ENCODE results near the gene DGKB. TPM values are rescaled to one million over a fixed set of nuclear protein-coding genes. Genes with fewer than 3 reads are reported as not detected.
A peak's percentile ranks its signal among the peaks of the same experiment; 100 is the strongest.

DGKB gene
- total and polyA plus RNA-seq, 2 experiments from 2014 or later, result 0.28 to 1.7 TPM

DNA sequence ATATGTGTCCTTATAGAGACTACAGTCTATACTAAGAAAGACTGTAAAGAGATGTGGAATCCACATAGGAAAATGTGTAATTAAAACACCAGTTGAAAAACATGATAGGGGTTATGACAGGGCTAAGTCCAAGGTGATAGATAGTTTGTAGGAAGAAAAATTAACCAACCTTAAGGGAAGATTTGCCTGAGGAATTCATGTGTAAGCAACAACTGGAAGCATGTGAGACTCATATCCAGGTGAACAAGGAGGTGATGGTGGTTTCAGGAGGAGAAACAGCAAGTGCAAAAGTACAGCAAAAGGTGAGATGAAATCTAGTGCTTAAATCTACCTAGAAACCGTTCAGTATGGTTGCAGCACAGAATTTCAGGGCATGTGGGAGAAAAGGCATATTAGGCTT, 696.4 kb downstream of the DGKB start:
- Histone ChIP-seq H3K27me3 (no peaks in the 10 kb centered on the region), H4K20me1 (ENCODE audit: insufficient read depth, poor library complexity, severe bottlenecking) (no peaks in the 10 kb centered on the region), H2AFZ (no peak overlapping the region), H3K9me2 (replicated peaks; ENCODE audit: insufficient read depth) (no peaks in the 10 kb centered on the region), H3K4me1 (ENCODE audit: insufficient read depth) (peaks cover 10% of the 10 kb centered on the region), H3K4me3 (no peak overlapping the region), H3K36me3 (replicated peaks; ENCODE audit: insufficient read depth, low read depth) (no peaks in the 10 kb centered on the region), H3K4me2 (peak overlapping the region; percentile 19), H3K79me2 (no peaks in the 10 kb centered on the region), H3K27ac (peak overlapping the region; percentile 18), H3K9me3 (ENCODE audit: low read depth) (no peaks in the 10 kb centered on the region)
- no peak for TF ChIP-seq EZH2phosphoT487 (IDR thresholded peaks at IDR 0.05; ENCODE audit: low read depth, severe bottlenecking, unreplicated experiment)
- no peak for TF ChIP-seq EZH2 (IDR thresholded peaks at IDR 0.05; ENCODE audit: borderline replicate concordance)
- TF ChIP-seq, protein P1, sequence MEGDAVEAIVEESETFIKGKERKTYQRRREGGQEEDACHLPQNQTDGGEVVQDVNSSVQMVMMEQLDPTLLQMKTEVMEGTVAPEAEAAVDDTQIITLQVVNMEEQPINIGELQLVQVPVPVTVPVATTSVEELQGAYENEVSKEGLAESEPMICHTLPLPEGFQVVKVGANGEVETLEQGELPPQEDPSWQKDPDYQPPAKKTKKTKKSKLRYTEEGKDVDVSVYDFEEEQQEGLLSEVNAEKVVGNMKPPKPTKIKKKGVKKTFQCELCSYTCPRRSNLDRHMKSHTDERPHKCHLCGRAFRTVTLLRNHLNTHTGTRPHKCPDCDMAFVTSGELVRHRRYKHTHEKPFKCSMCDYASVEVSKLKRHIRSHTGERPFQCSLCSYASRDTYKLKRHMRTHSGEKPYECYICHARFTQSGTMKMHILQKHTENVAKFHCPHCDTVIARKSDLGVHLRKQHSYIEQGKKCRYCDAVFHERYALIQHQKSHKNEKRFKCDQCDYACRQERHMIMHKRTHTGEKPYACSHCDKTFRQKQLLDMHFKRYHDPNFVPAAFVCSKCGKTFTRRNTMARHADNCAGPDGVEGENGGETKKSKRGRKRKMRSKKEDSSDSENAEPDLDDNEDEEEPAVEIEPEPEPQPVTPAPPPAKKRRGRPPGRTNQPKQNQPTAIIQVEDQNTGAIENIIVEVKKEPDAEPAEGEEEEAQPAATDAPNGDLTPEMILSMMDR (IDR thresholded peaks at IDR 0.05; ENCODE audit: poor library complexity), result no peak
- WGBS (ENCODE audit: low lambda C conversion rate, missing lambda C conversion rate), result 85% methylated on average over 1 of the region's 1 CpG
- peak; percentile 5 for DNase-seq (ENCODE audit: low spot score)

DNA sequence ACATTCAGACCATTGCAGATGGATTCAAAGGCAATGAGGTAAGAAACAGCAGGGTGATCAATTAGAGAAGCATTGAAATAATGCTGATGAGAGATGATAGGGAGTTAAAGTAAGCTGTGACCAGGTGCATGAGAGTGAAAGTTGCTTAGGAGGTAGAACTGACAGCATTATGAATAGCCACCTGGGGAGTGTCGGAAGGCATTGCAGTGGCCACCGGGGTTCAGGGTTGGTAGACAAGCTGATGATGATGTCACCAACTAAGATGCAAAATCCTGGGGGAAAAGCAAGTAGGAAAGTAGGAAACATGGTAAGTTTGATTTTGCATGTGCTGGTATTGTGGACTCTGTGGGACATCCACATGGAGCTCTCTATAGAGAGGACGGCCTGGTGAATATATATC, 701.2 kb downstream of the DGKB start:
- 85% methylated on average over 3 of the region's 3 CpGs for WGBS (ENCODE audit: low lambda C conversion rate, missing lambda C conversion rate)

DNA sequence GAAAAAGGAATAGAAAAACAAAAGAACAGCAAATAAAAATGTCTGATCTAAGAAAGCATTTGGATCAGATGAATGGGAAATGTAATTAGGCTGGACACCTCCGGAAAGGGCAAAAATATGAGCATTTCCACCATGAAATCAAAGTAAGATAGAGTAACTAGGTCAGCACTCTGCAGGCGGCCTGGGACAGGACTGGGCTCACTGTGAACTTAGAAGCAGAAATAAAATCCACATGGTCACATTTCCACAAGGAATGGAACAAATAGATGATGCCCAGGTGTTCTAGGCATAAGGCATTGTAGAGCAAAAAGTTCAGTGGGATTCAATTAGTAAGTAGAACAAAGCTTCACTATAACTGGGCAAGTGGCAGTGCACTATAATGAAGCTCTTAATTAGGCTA, 703.2 kb downstream of the DGKB start:
- Histone ChIP-seq H3K36me3 (replicated peaks; ENCODE audit: insufficient read depth, low read depth) (no peaks in the 10 kb centered on the region), H3K4me3 (no peak overlapping the region), H3K79me2 (no peaks in the 10 kb centered on the region), H3K4me2 (no peak overlapping the region), H3K9me3 (ENCODE audit: low read depth) (no peaks in the 10 kb centered on the region), H3K27ac (no peak overlapping the region), H3K4me1 (ENCODE audit: insufficient read depth) (no peaks in the 10 kb centered on the region), H4K20me1 (ENCODE audit: insufficient read depth, poor library complexity, severe bottlenecking) (no peaks in the 10 kb centered on the region), H3K9me2 (replicated peaks; ENCODE audit: insufficient read depth) (no peaks in the 10 kb centered on the region), H3K27me3 (no peaks in the 10 kb centered on the region), H2AFZ (no peak overlapping the region)
- no peak for DNase-seq (ENCODE audit: low spot score)
- 95% methylated on average over 2 of the region's 2 CpGs for WGBS (ENCODE audit: low lambda C conversion rate, missing lambda C conversion rate)
- TF ChIP-seq, protein P1 (IDR thresholded peaks at IDR 0.05; ENCODE audit: poor library complexity), result no peak
- no peak for TF ChIP-seq EZH2phosphoT487 (IDR thresholded peaks at IDR 0.05; ENCODE audit: low read depth, severe bottlenecking, unreplicated experiment)
- no peak for TF ChIP-seq EZH2 (IDR thresholded peaks at IDR 0.05; ENCODE audit: borderline replicate concordance)

More for the DNA sequence above, 701.2 kb downstream of the DGKB start:
- no peak for DNase-seq (ENCODE audit: low spot score)
- TF ChIP-seq EZH2phosphoT487 (IDR thresholded peaks at IDR 0.05; ENCODE audit: low read depth, severe bottlenecking, unreplicated experiment), result no peak
- TF ChIP-seq, protein P1 (IDR thresholded peaks at IDR 0.05; ENCODE audit: poor library complexity), result no peak
- TF ChIP-seq EZH2 (IDR thresholded peaks at IDR 0.05; ENCODE audit: borderline replicate concordance), result no peak
- Histone ChIP-seq H4K20me1 (ENCODE audit: insufficient read depth, poor library complexity, severe bottlenecking) (no peaks in the 10 kb centered on the region), H3K79me2 (no peaks in the 10 kb centered on the region), H3K27me3 (no peaks in the 10 kb centered on the region), H3K9me2 (replicated peaks; ENCODE audit: insufficient read depth) (no peaks in the 10 kb centered on the region), H3K36me3 (replicated peaks; ENCODE audit: insufficient read depth, low read depth) (no peaks in the 10 kb centered on the region), H3K9me3 (ENCODE audit: low read depth) (no peaks in the 10 kb centered on the region), H3K4me2 (no peak overlapping the region), H3K4me1 (ENCODE audit: insufficient read depth) (peaks cover 1% of the 10 kb centered on the region), H3K27ac (no peak overlapping the region), H3K4me3 (no peak overlapping the region), H2AFZ (no peak overlapping the region)

DNA sequence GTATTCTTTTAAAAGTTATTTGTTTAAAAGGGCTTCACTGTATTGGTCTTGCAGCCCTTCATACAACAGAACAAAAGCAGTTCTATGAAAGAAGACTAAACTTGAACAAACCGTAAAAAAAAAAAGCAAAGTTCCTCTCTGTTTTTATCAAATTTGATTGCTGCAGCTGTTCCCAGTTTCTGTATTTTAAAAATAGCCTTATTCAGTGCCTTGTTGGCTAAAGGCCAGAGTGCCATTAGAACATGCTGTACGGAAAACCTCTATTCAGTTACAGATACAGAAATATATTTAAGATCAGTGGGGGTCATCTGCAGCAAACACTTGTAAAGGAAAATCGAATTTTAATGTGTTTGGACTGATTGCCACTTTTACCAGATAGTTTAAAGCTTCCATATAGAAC, 705.3 kb downstream of the DGKB start:
- Histone ChIP-seq H3K79me2 (no peaks in the 10 kb centered on the region), H3K4me2 (no peak overlapping the region), H3K27ac (no peak overlapping the region), H4K20me1 (ENCODE audit: insufficient read depth, poor library complexity, severe bottlenecking) (no peaks in the 10 kb centered on the region), H3K9me2 (replicated peaks; ENCODE audit: insufficient read depth) (no peaks in the 10 kb centered on the region), H3K4me3 (no peak overlapping the region), H3K4me1 (ENCODE audit: insufficient read depth) (no peaks in the 10 kb centered on the region), H2AFZ (no peak overlapping the region), H3K9me3 (ENCODE audit: low read depth) (no peaks in the 10 kb centered on the region), H3K27me3 (no peaks in the 10 kb centered on the region), H3K36me3 (replicated peaks; ENCODE audit: insufficient read depth, low read depth) (no peaks in the 10 kb centered on the region)
- TF ChIP-seq EZH2 (IDR thresholded peaks at IDR 0.05; ENCODE audit: borderline replicate concordance) (no peak), EZH2phosphoT487 (IDR thresholded peaks at IDR 0.05; ENCODE audit: low read depth, severe bottlenecking, unreplicated experiment) (no peak)
- TF ChIP-seq, protein P1 (IDR thresholded peaks at IDR 0.05; ENCODE audit: poor library complexity), result no peak
- DNase-seq (ENCODE audit: low spot score), result peak; percentile 9
- 60% methylated on average over 3 of the region's 3 CpGs for WGBS (ENCODE audit: low lambda C conversion rate, missing lambda C conversion rate)
